HepG2 (cell line): ENCODE measurements around the gene SLC17A5. TPM values are rescaled to one million over a fixed set of nuclear protein-coding genes. Genes with fewer than 3 reads are reported as not detected.
A peak's percentile ranks its signal among the peaks of the same experiment; 100 is the strongest.

ENCODE experiments used
- HOXA5 ChIP-seq: sonication (generic); formaldehyde crosslinking; IDR thresholded peaks from 2 replicates; pipeline ENCODE4 v1.4.0; 2020; ENCODE audit warnings: missing genetic modification reagents
- IKZF1 ChIP-seq: fragments of 450-650 bp; IDR thresholded peaks from 2 replicates; pipeline ENCODE4 v1.7.1; 2016
- PAWR ChIP-seq: sonication (generic); formaldehyde crosslinking; IDR thresholded peaks from 2 replicates; pipeline ENCODE4 v1.4.0; 2020; ENCODE audit warnings: missing genetic modification reagents, mild to moderate bottlenecking, borderline replicate concordance
- PHB2 ChIP-seq: fragments of 450-650 bp; IDR thresholded peaks from 2 replicates; pipeline ENCODE4 v1.6.1; 2018; ENCODE audit not compliant: partially characterized antibody
- POLR2G ChIP-seq: fragments of 200-400 bp; formaldehyde crosslinking; IDR thresholded peaks from 2 replicates; pipeline ENCODE4 v1.6.1; 2018; ENCODE audit warnings: mild to moderate bottlenecking, low read depth, low read length, moderate library complexity
- PPARG ChIP-seq: conservative IDR thresholded peaks from 2 replicates; pipeline ENCODE4 v1.6.1; 2016; ENCODE audit warnings: missing biosample characterization, missing genetic modification reagents
- SP2 ChIP-seq: sonication (generic); formaldehyde crosslinking; IDR thresholded peaks from 2 replicates; pipeline ENCODE4 v1.5.1; 2020; ENCODE audit warnings: mild to moderate bottlenecking, missing genetic modification reagents
- SP5 ChIP-seq: IDR thresholded peaks from 2 replicates; pipeline ENCODE4 v1.6.1; 2016; ENCODE audit warnings: low read depth, borderline replicate concordance
- TCF7 ChIP-seq: sonication (generic); IDR thresholded peaks from 2 replicates; pipeline ENCODE4 v1.6.1; 2016; ENCODE audit warnings: antibody characterized with exemption, low read depth
- TEAD2 ChIP-seq: sonication (generic); formaldehyde crosslinking; IDR thresholded peaks from 2 replicates; pipeline ENCODE4 v1.9.0; 2021; ENCODE audit warnings: missing genetic modification reagents
- TOE1 ChIP-seq: sonication (generic); formaldehyde crosslinking; IDR thresholded peaks from 2 replicates; pipeline ENCODE4 v1.4.0; 2020; ENCODE audit warnings: mild to moderate bottlenecking, missing genetic modification reagents
- ZBTB46 ChIP-seq: sonication (generic); formaldehyde crosslinking; IDR thresholded peaks from 2 replicates; pipeline ENCODE4 v1.4.0; 2020; ENCODE audit warnings: mild to moderate bottlenecking, missing genetic modification reagents, borderline replicate concordance
- ZNF121 ChIP-seq: sonication (generic); formaldehyde crosslinking; IDR thresholded peaks from 2 replicates; pipeline ENCODE4 v1.5.0; 2020; ENCODE audit warnings: mild to moderate bottlenecking, missing genetic modification reagents
- ZNF160 ChIP-seq: sonication (generic); formaldehyde crosslinking; IDR thresholded peaks from 2 replicates; pipeline ENCODE4 v1.8.0; 2022; ENCODE audit warnings: mild to moderate bottlenecking, inconsistent platforms, missing genetic modification reagents
- ZNF296 ChIP-seq: sonication (generic); formaldehyde crosslinking; conservative IDR thresholded peaks from 2 replicates; pipeline ENCODE4 v1.5.0; 2020; ENCODE audit warnings: mild to moderate bottlenecking, missing genetic modification reagents
- ZNF317 ChIP-seq: sonication (generic); formaldehyde crosslinking; IDR thresholded peaks from 2 replicates; pipeline ENCODE4 v1.5.0; 2020; ENCODE audit warnings: mild to moderate bottlenecking, missing genetic modification reagents
- ZNF382 ChIP-seq: sonication (generic); formaldehyde crosslinking; IDR thresholded peaks from 2 replicates; pipeline ENCODE4 v1.5.0; 2020; ENCODE audit warnings: missing genetic modification reagents, mild to moderate bottlenecking, borderline replicate concordance
- ZNF44 ChIP-seq: sonication (generic); formaldehyde crosslinking; IDR thresholded peaks from 2 replicates; pipeline ENCODE4 v1.5.1; 2020; ENCODE audit warnings: mild to moderate bottlenecking, missing genetic modification reagents
- ZNF543 ChIP-seq: sonication (generic); formaldehyde crosslinking; IDR thresholded peaks from 2 replicates; pipeline ENCODE4 v1.4.0; 2020; ENCODE audit warnings: mild to moderate bottlenecking, missing genetic modification reagents
- ZNF563 ChIP-seq: sonication (generic); formaldehyde crosslinking; IDR thresholded peaks from 2 replicates; pipeline ENCODE4 v1.8.0; 2022; ENCODE audit warnings: mild to moderate bottlenecking, moderate library complexity, missing genetic modification reagents
- ZNF564 ChIP-seq: sonication (generic); formaldehyde crosslinking; IDR thresholded peaks from 2 replicates; pipeline ENCODE4 v1.8.1; 2023; ENCODE audit warnings: mild to moderate bottlenecking, missing genetic modification reagents
- ZNF761 ChIP-seq: sonication (generic); formaldehyde crosslinking; conservative IDR thresholded peaks from 2 replicates; pipeline ENCODE4 v1.4.0; 2020; ENCODE audit warnings: mild to moderate bottlenecking, missing genetic modification reagents
- ZNF83 ChIP-seq: sonication (generic); formaldehyde crosslinking; IDR thresholded peaks from 2 replicates; pipeline ENCODE4 v1.4.0; 2020; ENCODE audit warnings: missing genetic modification reagents, mild to moderate bottlenecking, borderline replicate concordance
- ZNF883 ChIP-seq: sonication (generic); formaldehyde crosslinking; IDR thresholded peaks from 2 replicates; pipeline ENCODE4 v1.5.1; 2020; ENCODE audit warnings: mild to moderate bottlenecking, missing genetic modification reagents; ENCODE audit errors: not compliant biosample characterization
- ZSCAN21 ChIP-seq: sonication (generic); formaldehyde crosslinking; IDR thresholded peaks from 2 replicates; pipeline ENCODE4 v1.8.0; 2022; ENCODE audit warnings: mild to moderate bottlenecking, missing genetic modification reagents, moderate library complexity, borderline replicate concordance
- polyA plus RNA-seq, 8 experiments: library from polyadenylated mRNA; depleted of rRNA in 3 of 8; stranded (reverse) in 7 of 8; unstranded in 1 of 8; fragments of >200 nt; fragmentation: Illumina TruSeq in 4 of 8; extraction: Trizol in 4 of 8; gene quantifications; 2 replicates each; pipeline versions ENCODE4 v1.2.1 to v1.2.3, GENCODE V29; 2011 to 2016; ENCODE audit warnings: low read depth in 4 of 8, missing spikeins in 1 of 8, mixed read lengths in 1 of 8; ENCODE audit not compliant: insufficient read depth in 1 of 8
- total RNA-seq, 5 experiments: library from RNA; depleted of rRNA; stranded (reverse); fragments of >200 nt; fragmentation: Illumina TruSeq; extraction: Trizol; gene quantifications; 2 replicates each; pipeline ENCODE4 v1.2.3, GENCODE V29; 2016; ENCODE audit warnings: low read depth in 1 of 5
- TF ChIP-seq, protein P1 (sequence below): sonication (generic); formaldehyde crosslinking; IDR thresholded peaks from 2 replicates; pipeline ENCODE4 v1.4.0; 2020; ENCODE audit warnings: missing genetic modification reagents
- TF ChIP-seq, protein P2 (sequence below): sonication (generic); formaldehyde crosslinking; IDR thresholded peaks from 2 replicates; pipeline ENCODE4 v1.5.1; 2020; ENCODE audit warnings: missing genetic modification reagents, mild to moderate bottlenecking, borderline replicate concordance

Gene SLC17A5
- total and polyA plus RNA-seq, 2 of the 13 experiments (the other 11 are each of a cell fraction or from before 2014, with no cell fraction given) = 18.3 to 20.5 TPM

DNA sequence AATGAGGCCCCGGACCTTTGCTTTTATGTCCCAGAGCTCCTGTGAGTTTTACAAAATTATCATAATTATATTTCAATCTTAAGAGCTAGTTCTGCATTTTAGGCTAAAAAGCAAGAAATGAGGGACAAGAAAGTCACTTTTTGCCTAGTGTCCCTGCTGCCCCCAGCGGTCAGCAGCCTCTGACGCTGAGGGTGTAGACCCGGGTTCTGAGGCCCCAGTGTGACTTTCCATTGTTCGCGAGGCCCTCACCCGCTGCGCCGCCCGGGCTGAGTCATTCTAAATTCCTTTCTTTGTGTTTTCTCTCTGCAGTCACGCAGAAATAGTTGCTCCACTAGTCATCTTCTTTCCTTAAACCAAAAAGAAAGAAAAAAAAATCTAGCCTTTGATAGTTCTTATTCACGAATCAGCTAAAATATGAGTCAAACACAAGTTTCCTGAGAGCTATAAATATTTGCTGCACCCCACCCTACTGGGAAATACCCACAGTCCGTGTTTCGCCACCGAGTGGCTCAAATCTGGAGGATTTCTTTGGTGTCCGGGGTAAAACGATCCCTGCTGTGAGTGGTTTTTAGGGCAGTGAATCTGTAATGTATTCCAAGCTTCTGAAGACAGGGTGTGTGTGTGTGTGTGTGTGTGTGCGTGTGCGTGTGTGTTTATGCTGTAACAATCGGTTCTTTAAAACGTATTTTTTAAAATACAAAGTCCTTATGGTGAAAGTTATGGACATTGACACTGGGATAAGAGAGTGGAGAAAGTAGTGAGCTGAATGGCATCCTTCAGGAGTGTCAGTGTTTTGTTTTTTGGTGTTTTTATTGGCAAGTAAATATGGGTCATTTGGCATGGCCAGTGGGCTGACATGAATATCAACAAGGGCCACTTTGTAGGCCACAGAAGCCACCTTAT is 73.3 kb downstream of the SLC17A5 start (continued):
- no peak for TF ChIP-seq ZNF382 (CRISPR knock-in tag)
- no peak for TF ChIP-seq ZSCAN21 (CRISPR knock-in tag)
- TF ChIP-seq, protein P1, sequence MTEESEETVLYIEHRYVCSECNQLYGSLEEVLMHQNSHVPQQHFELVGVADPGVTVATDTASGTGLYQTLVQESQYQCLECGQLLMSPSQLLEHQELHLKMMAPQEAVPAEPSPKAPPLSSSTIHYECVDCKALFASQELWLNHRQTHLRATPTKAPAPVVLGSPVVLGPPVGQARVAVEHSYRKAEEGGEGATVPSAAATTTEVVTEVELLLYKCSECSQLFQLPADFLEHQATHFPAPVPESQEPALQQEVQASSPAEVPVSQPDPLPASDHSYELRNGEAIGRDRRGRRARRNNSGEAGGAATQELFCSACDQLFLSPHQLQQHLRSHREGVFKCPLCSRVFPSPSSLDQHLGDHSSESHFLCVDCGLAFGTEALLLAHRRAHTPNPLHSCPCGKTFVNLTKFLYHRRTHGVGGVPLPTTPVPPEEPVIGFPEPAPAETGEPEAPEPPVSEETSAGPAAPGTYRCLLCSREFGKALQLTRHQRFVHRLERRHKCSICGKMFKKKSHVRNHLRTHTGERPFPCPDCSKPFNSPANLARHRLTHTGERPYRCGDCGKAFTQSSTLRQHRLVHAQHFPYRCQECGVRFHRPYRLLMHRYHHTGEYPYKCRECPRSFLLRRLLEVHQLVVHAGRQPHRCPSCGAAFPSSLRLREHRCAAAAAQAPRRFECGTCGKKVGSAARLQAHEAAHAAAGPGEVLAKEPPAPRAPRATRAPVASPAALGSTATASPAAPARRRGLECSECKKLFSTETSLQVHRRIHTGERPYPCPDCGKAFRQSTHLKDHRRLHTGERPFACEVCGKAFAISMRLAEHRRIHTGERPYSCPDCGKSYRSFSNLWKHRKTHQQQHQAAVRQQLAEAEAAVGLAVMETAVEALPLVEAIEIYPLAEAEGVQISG (CRISPR knock-in tag) = peak; percentile 75; the same call in 1 of the 2 replicates
- no peak for TF ChIP-seq PHB2
- TF ChIP-seq HOXA5 (CRISPR knock-in tag) = no peak
- TF ChIP-seq TOE1 (CRISPR knock-in tag) = no peak
- 0 out of 2 replicates have a peak, but pooled peaks have one; percentile 48 for TF ChIP-seq ZNF543 (CRISPR knock-in tag)
- TF ChIP-seq PPARG = peak; percentile 79
- no peak for TF ChIP-seq ZBTB46 (CRISPR knock-in tag)
- peak; percentile 70 for TF ChIP-seq POLR2G
- 0 out of 2 replicates have a peak, but pooled peaks have one; percentile 10 for TF ChIP-seq ZNF317 (CRISPR knock-in tag)
- no peak for TF ChIP-seq IKZF1
- TF ChIP-seq, protein P2, sequence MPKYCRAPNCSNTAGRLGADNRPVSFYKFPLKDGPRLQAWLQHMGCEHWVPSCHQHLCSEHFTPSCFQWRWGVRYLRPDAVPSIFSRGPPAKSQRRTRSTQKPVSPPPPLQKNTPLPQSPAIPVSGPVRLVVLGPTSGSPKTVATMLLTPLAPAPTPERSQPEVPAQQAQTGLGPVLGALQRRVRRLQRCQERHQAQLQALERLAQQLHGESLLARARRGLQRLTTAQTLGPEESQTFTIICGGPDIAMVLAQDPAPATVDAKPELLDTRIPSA (CRISPR knock-in tag) = 0 out of 2 replicates have a peak, but pooled peaks have one; percentile 12
- TF ChIP-seq ZNF564 (CRISPR knock-in tag) = no peak
- no peak for TF ChIP-seq TEAD2 (CRISPR knock-in tag)
- TF ChIP-seq ZNF883 = no peak
- no peak for TF ChIP-seq ZNF44
- no peak; the same call in 1 of the 2 replicates for TF ChIP-seq ZNF121 (CRISPR knock-in tag)
- TF ChIP-seq ZNF83 = no peak
- no peak for TF ChIP-seq ZNF296 (CRISPR knock-in tag)
- no peak for TF ChIP-seq SP2 (CRISPR knock-in tag)
- peak; percentile 21; the same call in 1 of the 2 replicates for TF ChIP-seq TCF7
- no peak for TF ChIP-seq ZNF160 (CRISPR knock-in tag)
- TF ChIP-seq SP5 = peak; percentile 67
- TF ChIP-seq PAWR (CRISPR knock-in tag) = no peak
- TF ChIP-seq ZNF761 (CRISPR knock-in tag) = no peak
- no peak for TF ChIP-seq ZNF563 (CRISPR knock-in tag)
